ENCODE data around the gene LMNTD1.
"Not testable (repeated sequence)": the region's sequence is repeated elsewhere in the genome, so short reads cannot be mapped to it uniquely, and the experiment has no call there.

DNA sequence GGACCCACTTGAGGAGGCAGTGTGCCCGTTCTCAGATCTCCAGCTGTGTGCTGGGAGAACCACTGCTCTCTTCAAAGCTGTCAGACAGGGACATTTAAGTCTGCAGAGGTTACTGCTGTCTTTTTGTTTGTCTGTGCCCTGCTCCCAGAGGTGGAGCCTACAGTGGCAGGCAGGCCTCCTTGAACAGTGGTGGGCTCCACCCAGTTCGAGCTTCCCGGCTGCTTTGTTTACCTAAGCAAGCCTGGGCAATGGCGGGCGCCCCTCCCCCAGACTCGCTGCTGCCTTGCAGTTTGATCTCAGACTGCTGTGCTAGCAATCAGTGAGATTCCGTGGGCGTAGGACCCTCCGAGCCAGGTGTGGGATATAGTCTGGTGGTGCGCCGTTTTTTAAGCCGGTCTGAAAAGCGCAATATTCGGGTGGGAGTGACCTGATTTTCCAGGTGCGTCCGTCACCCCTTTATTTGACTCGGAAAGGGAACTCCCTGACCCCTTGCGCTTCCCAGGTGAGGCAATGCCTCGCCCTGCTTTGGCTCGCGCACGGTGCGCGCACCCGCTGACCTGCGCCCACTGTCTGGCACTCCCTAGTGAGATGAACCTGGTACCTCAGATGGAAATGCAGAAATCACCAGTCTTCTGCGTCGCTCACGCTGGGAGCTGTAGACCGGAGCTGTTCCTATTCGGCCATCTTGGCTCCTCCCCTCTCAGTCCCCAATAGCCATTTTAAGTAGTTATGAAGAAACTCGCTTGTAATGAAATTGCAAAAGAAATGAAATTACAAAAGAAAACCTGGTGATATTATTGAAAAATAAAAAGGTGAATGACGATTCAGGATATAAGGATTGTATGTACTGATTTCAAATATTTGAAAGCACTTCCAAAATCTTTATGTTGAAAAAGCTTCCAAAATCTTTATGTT lies 63.9 kb downstream of the LMNTD1 start:
- TF ChIP-seq, protein P1, sequence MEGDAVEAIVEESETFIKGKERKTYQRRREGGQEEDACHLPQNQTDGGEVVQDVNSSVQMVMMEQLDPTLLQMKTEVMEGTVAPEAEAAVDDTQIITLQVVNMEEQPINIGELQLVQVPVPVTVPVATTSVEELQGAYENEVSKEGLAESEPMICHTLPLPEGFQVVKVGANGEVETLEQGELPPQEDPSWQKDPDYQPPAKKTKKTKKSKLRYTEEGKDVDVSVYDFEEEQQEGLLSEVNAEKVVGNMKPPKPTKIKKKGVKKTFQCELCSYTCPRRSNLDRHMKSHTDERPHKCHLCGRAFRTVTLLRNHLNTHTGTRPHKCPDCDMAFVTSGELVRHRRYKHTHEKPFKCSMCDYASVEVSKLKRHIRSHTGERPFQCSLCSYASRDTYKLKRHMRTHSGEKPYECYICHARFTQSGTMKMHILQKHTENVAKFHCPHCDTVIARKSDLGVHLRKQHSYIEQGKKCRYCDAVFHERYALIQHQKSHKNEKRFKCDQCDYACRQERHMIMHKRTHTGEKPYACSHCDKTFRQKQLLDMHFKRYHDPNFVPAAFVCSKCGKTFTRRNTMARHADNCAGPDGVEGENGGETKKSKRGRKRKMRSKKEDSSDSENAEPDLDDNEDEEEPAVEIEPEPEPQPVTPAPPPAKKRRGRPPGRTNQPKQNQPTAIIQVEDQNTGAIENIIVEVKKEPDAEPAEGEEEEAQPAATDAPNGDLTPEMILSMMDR (conservative IDR thresholded peaks at IDR 0.05; ENCODE audit: low read depth, low read length), result not testable (repeated sequence)
- TF ChIP-seq NFE2L2 (IDR thresholded peaks at IDR 0.05; ENCODE audit: low read depth, low read length); RAD21 (IDR thresholded peaks at IDR 0.05; ENCODE audit: low read length); RFX5 (IDR thresholded peaks at IDR 0.05; ENCODE audit: low read depth, low read length): not testable (repeated sequence)

All from IMR-90 (cell line).